NCI-H226 (cell line): ENCODE measurements around the gene RPL39L.
A peak's percentile ranks its signal among the peaks of the same experiment; 100 is the strongest.
"Not testable (repeated sequence)": the region's sequence is repeated elsewhere in the genome, so short reads cannot be mapped to it uniquely, and the experiment has no call there.

ENCODE experiments used
- DNase-seq: peaks from one replicate; pipeline ENCODE4 v3.0.0-alpha.2; 2015

RPL39L gene

GRCh38 chr3:187136936-187137335 lies 2.4 kb downstream of the RPL39L start:
- DNase-seq = peak; percentile 70

DNA sequence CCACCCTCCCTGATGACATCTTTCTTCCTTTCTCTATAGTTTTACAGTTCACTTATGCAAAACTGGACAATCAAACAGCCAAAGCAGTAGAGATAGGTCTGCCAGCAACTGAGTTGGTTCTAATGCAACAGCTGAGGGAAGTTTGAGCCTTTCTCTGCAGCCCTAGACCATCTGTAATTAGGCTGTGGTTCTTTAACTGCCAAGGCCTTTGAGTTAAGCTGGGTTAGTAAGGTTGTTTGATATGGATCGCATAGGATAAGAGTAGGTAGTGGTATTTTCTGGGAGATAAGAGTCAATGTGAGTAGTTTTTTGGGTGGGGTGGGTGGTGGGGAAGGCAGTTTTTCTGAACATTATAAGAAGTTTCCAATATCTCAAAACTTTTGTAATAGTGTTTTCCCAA lies 3.0 kb downstream of the RPL39L start:
- no peak for DNase-seq

GRCh38 chr3:187135172-187135690 lies 4.1 kb downstream of the RPL39L start:
- not testable (repeated sequence) for DNase-seq

GRCh38 chr3:187133181-187133580 lies 6.1 kb downstream of the RPL39L start:
- DNase-seq = not testable (repeated sequence)

- no peak for DNase-seq
Measured at GRCh38 chr3:187132666-187133065, 6.6 kb downstream of the RPL39L start.

GRCh38 chr3:187131981-187132380 lies 7.3 kb downstream of the RPL39L start:
- no peak for DNase-seq

GRCh38 chr3:187130346-187131066 lies 8.8 kb downstream of the RPL39L start:
- DNase-seq = peak; percentile 71

GRCh38 chr3:187125319-187126031 lies 13.8 kb downstream of the RPL39L start:
- DNase-seq = no peak

GRCh38 chr3:187122261-187122660 lies 17.0 kb downstream of the RPL39L start:
- no peak for DNase-seq

DNA sequence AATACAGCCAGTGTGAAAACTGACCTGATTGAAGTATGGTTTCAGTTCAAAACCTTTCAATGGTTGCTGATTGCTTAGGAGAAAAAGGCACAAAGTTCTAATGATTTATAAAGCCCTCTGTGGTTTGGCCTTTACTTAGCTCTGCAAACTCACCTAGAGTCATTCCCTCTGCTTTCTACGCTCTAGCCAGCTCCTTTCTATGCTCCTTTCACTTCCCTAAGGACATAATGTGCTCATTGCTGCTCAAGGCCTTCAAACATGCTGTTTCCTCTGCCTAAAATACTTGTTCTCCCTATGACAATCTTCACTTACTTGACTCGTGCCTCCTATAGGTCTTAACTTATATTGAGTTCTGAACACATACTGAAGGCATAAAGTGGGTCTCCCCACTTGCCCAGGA lies 19.0 kb downstream of the RPL39L start:
- no peak for DNase-seq

DNA sequence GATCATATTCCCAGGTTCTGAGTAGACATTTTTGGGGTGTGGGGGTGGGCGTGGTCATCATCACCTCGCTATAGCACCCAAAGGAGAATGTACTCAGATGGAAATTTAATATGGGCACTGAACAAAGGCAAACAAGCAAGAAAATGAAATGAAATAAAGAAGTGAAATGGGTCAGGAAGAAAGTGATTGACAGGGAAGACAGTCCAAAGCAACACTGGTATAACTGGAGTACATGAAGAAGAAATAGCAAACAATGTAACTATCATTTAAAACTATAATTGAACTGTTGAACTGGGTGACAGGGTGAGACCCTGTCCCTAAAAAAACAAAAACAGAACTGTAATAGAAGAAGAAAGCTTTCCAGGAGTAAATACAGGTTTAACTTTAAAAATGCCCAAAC lies 24.8 kb downstream of the RPL39L start:
- DNase-seq = no peak

DNA sequence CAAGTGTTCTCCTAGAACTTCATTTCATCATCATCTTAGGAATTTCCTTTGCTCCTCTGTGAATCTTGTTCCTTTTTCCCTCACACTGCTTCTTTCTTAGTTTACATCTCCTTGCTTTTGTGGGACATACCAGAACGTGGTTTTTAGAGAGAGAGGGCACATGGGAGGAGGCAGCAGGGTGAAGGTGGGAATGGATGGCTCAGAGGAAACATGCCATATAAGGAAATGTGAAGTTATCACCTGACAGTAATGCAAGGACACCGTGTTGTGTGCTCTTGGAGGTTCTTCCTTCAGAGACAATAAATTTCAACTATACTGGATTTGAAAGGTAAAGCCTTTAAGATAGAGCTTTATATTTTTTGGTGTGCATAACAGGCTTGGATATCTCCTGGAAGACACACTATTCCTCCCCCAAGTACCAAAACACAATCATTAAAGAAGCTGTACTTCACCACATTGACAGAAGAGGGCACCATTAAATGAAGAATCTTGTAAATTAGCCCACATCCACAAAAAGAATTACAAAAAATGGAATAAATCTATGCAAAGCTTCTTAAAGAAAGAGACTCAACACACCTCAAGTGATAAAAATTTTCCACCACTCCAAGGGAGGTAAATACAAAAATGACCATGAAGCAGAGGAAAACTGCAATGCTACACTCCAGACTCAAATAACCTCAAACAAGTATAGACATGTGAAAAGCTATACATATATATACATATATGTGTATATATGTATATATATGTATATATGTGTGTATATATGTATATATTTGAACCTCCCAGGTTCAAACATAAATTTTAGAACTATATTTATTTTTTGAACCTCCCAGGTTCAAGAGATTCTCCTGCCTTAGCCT lies 26.1 kb downstream of the RPL39L start:
- no peak for DNase-seq

DNA sequence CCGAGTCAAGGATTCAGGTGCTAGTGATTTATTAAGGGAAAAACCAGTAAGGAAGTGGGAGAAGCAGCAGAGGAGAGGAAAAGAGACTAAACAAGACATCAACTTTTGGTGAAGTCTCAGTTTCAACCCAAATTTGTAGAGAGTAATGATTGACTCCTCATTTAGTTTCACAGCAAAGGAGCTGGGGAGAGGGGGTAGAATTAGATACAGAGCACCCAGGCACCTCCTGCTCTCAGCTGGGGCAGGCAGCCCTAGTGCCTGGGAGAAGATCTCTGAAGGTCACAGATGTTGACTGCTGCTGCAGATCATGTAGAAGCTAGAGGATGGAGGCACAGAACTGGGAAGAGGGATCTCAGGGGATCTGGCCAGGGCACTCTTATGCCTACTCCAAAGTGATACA lies 29.1 kb downstream of the RPL39L start:
- DNase-seq = no peak

GRCh38 chr3:187107989-187108388 lies 31.3 kb downstream of the RPL39L start:
- no peak for DNase-seq

GRCh38 chr3:187105700-187106099 lies 33.6 kb downstream of the RPL39L start:
- no peak for DNase-seq

GRCh38 chr3:187104933-187105332 lies 34.4 kb downstream of the RPL39L start:
- no peak for DNase-seq

DNA sequence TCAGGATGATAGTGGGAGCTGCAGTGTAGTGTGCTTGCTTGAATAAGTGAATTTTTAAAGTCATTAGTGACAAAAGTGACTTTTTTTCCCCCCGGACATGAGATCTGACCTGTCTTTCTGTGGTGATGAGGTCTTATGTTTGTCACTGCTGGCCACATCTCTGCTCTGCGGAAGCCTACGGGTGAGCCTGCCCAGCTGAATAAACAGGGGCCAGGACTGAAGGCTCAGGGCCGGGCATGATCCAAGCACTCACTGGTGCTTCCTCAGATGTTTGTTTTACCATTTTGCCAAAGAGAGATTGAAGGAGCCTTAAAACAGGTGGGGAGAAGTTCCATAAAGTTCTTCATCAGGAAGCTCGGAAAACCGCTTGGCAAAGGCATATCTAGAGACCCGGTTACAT lies 35.0 kb downstream of the RPL39L start:
- no peak for DNase-seq

DNA sequence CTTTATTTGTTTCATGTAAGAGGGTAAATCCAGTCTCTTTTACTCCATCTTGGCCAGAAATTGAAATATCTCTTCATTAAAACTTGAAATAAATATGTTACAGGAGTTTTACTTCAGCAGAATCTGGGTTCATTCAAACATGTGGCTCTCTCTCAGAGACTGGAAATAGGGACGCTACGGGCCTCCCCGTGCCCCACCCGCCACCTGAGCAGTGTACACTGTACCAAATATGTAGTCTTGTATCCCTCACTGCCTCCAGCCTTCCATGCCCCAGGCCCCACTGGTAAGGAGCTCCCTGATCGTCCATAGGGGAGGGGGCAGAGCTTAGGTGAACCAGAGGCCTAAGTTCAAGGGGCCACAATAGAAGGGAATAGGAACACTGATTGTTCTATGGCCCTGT lies 36.0 kb downstream of the RPL39L start:
- no peak for DNase-seq

DNA sequence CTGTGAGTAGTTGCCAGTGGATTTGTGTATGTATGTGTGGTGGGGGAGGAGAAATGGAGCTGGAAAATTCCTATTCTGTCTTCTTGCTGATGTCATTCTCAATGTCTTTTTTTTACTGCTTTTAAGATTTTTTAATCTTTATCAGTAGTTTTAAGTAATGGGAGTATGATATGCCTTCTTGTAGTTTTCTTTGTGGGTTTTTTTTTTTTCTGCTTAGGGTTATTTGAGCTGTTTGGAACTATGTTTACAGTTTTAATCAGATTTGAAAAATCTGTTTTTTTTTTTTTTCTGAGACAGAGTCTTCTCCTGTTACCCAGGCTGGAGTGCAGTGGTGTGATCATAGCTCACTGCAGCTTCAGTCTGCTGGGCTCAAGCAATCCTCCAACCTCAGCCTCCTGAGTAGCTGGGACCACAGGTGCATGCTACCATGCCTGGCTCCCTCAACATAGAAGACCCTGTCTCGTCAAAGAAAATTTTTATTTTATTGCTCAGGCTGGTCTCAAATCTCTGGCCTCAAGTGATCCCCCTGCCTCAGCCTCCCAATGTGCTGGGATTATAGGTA lies 37.1 kb downstream of the RPL39L start:
- DNase-seq = no peak

DNA sequence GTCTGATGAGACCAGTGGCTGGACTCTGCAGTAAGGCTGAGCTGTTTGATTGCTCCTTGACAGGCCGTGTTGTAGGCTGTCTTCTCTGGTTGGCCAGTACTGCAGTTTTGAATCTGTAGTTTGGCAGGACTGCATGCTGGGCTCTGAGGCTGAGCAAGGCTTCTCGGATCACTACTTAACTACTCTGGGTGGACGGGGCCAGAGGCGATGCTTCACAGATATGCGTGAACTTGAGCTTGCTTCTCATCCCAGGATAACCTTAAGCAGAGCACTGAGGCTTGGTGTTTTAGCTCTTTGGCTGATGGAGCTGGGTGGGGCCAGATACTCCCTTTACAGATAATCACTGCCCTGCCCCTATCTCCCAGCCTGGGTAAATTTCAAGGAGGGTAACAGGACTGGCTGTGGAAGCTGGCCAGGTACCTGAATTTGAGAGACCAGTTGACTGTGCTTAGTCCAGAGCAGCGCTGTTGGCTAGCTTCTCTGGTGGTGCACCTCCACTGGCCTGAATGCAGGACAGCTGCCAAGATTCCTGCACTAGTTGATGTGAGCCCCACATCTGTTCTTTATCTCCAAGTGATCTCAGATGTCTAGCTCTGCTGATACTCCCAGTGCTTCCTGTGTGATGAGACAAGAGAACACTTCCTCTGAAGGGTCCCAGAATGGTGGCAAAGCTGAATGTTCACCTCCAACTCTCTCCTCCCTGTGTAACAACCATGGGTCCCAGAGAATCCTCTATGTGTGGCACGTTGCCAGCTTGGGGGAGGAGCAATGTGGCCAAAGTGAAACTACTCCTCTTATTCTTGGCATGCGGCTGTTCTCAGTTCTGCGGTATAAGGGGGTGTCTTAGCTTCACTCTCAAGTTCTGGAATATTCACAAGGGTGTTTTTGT lies 37.9 kb downstream of the RPL39L start:
- DNase-seq = peak; percentile 91

- DNase-seq = no peak
Measured at GRCh38 chr3:187098923-187099512, 40.3 kb downstream of the RPL39L start.

DNA sequence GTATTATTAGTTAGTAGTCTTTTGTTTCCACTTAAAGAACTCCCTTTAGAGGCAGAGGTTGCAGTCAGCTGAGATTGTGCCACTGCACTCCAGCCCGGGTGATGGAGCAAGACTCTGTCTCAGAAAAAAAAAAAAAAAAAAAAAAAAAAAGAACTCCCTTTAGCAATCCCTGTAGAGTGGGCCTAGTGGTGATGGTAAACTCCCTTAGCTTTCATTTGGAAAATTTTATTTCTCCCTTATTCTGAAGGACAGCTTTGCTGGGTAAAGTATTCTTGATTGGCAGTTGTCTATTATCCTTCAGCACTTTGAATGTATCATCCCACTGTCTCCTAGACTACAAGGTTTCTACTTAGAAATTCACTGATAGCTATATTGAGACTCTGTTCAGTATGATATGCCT lies 46.0 kb downstream of the RPL39L start:
- DNase-seq = no peak
